Transverse colon (tissue), 4 donors: ENCODE measurements around the gene SLC27A1. TPM values are rescaled to one million over a fixed set of nuclear protein-coding genes. Genes with fewer than 3 reads are reported as not detected.

Experiments
- DNase-seq: peaks from one replicate; pipeline ENCODE4 v3.0.0-alpha.2; 2019
- H3K27ac ChIP-seq, 4 donors: fragments of 200-600 bp; sonication (generic); 2 replicates each; pipeline ENCODE4 v1.5.1; 2016 to 2018; ENCODE audit warnings: inconsistent platforms in 4 of 4
- H3K27me3 ChIP-seq: fragments of 200-600 bp; sonication (generic); 2 replicates; pipeline ENCODE4 v1.5.1; 2017; ENCODE audit warnings: inconsistent platforms
- H3K36me3 ChIP-seq, 4 donors: fragments of 200-600 bp; sonication (generic); 2 replicates each; pipeline ENCODE4 v1.5.1; 2017 to 2019; ENCODE audit warnings: inconsistent platforms in 4 of 4
- H3K4me1 ChIP-seq, 4 donors: fragments of 200-600 bp; sonication (generic); 2 replicates each; pipeline ENCODE4 v1.5.1; 2017 to 2020; ENCODE audit warnings: inconsistent platforms in 4 of 4
- H3K4me3 ChIP-seq, 4 donors: fragments of 200-600 bp; sonication (generic); 1 replicate in 1 of 4; 2 replicates in 3 of 4; pipeline versions ENCODE4 v1.5.1 to v1.6.1; 2017 to 2019; ENCODE audit warnings: inconsistent platforms in 4 of 4
- H3K9me3 ChIP-seq, 2 donors: fragments of 200-600 bp; sonication (generic); 2 replicates each; pipeline ENCODE4 v1.5.1; 2017 to 2019; ENCODE audit warnings: inconsistent platforms in 2 of 2
- CTCF ChIP-seq, 5 experiments: fragments of 200-600 bp in 3 of 5; fragments of 450-650 bp in 2 of 5; sonication (generic) in 3 of 5; IDR thresholded peaks; 1 replicate in 2 of 5; 2 replicates in 3 of 5; pipeline ENCODE4 v1.5.1; 2016 to 2017; ENCODE audit warnings: antibody characterized with exemption in 5 of 5, inconsistent platforms in 3 of 5, mild to moderate bottlenecking in 2 of 5, moderate library complexity in 1 of 5
- EP300 ChIP-seq: sonication (generic); formaldehyde crosslinking; IDR thresholded peaks from one replicate; pipeline ENCODE4 v1.6.1; 2017; ENCODE audit warnings: antibody characterized with exemption, low read depth
- POLR2A ChIP-seq: fragments of 450-650 bp; IDR thresholded peaks from one replicate; pipeline ENCODE4 v1.6.1; 2016; ENCODE audit warnings: antibody characterized with exemption, mild to moderate bottlenecking, moderate library complexity
- POLR2AphosphoS5 ChIP-seq, 3 donors: sonication (generic); formaldehyde crosslinking; IDR thresholded peaks; one replicate each; pipeline ENCODE4 v1.6.1; 2016; ENCODE audit warnings: antibody characterized with exemption in 3 of 3
- WGBS, 2 donors: methylation state at CpG; one replicate each; pipeline ENCODE4 v1.1.5; 2018; ENCODE audit warnings: low coverage in 1 of 2; 5-methylcytosine and 5-hydroxymethylcytosine counted together
- in situ Hi-C, 4 donors: fragments of 200-750 bp; cut with MboI; loops; one replicate each; pipeline versions ENCODE4 v1.15.0 to v1.15.1; 2017; ENCODE audit warnings: low sequenced_read_pairs in 3 of 4, low pct_ligation_motif_present in 1 of 4, low pct_unique_long_range_greater_than_20kb in 1 of 4
- intact Hi-C: fragments of 100-400 bp; cut with DNase I; formaldehyde crosslinking; loops from one replicate; pipeline ENCODE4 v1.15.1; 2023; ENCODE audit warnings: low total_unique reads
- total RNA-seq, 4 donors: library from RNA; depleted of rRNA; stranded (reverse); fragments of >200 nt; gene quantifications; one replicate each; pipeline ENCODE4 v1.1.0, GENCODE V29; 2016

SLC27A1 gene
- total RNA-seq, 4 donors from 2014 or later: 4.0 to 11.1 (median 7.0) TPM

- Histone ChIP-seq H3K27ac (no peak overlapping the region), H3K9me3 (no peaks in the 10 kb centered on the region), H3K4me1 (peaks cover 1 to 8% (median 7%) of the 10 kb centered on the region in 4 donors), H3K4me3 (no peak overlapping the region), H3K36me3 (no peaks in the 10 kb centered on the region), H3K27me3 (no peaks in the 10 kb centered on the region)
- in situ Hi-C loops: no loop called here
- WGBS, 2 donors: 80% methylated on average over 4 of the region's 4 CpGs; no CpG with 5 or more reads in 1 of the 2 donors
- no peak for DNase-seq
- no peak for TF ChIP-seq CTCF (IDR thresholded peaks at IDR 0.05)
- TF ChIP-seq POLR2A: no peak
- no peak for TF ChIP-seq POLR2AphosphoS5 (IDR thresholded peaks at IDR 0.05)
- TF ChIP-seq EP300: no peak
- intact Hi-C loops: no loop called here
Measured at GRCh38 chr19:17543986-17544385, 73.7 kb downstream of the SLC27A1 start.

GRCh38 chr19:17544418-17544817 is 74.1 kb downstream of the SLC27A1 start:
- WGBS, 2 donors: 72 to 94% methylated on average over 2 to 4 of the region's 4 CpGs
- no peak for DNase-seq

GRCh38 chr19:17548145-17548544 is 77.8 kb downstream of the SLC27A1 start:
- H3K27me3 ChIP-seq: no peaks in the 10 kb centered on the region
- no peaks in the 10 kb centered on the region for H3K36me3 ChIP-seq
- H3K4me1 ChIP-seq: no peaks in the 10 kb centered on the region
- TF ChIP-seq CTCF (IDR thresholded peaks at IDR 0.05) (no peak), POLR2A (no peak), POLR2AphosphoS5 (IDR thresholded peaks at IDR 0.05) (no peak)
- no peaks in the 10 kb centered on the region for H3K9me3 ChIP-seq
- intact Hi-C loops: no loop called here
- WGBS, 2 donors: 79 to 86% methylated on average over 5 to 6 of the region's 6 CpGs
- in situ Hi-C loops: no loop called here
- H3K27ac ChIP-seq: no peak overlapping the region
- no peak overlapping the region for H3K4me3 ChIP-seq
- no peak for DNase-seq

More at GRCh38 chr19:17544418-17544817, 74.1 kb downstream of the SLC27A1 start:
- H3K9me3 ChIP-seq: no peaks in the 10 kb centered on the region
- intact Hi-C loops (no loop called here), in situ Hi-C loops (no loop called here)
- H3K36me3 ChIP-seq: no peaks in the 10 kb centered on the region
- H3K27ac ChIP-seq: no peak overlapping the region
- H3K4me1 ChIP-seq: peaks cover 0 to 3% (median 2%) of the 10 kb centered on the region in 4 donors
- H3K4me3 ChIP-seq: no peak overlapping the region
- TF ChIP-seq POLR2AphosphoS5 (IDR thresholded peaks at IDR 0.05) (no peak), EP300 (no peak), CTCF (IDR thresholded peaks at IDR 0.05) (no peak), POLR2A (no peak)
- no peaks in the 10 kb centered on the region for H3K27me3 ChIP-seq

GRCh38 chr19:17549085-17549740 is 78.9 kb downstream of the SLC27A1 start:
- in situ Hi-C loops (no loop called here), intact Hi-C loops (no loop called here)
- no peaks in the 10 kb centered on the region for H3K27me3 ChIP-seq
- no peak for TF ChIP-seq CTCF (IDR thresholded peaks at IDR 0.05)
- no peak for TF ChIP-seq EP300
- no peak for TF ChIP-seq POLR2A
- TF ChIP-seq POLR2AphosphoS5 (IDR thresholded peaks at IDR 0.05): no peak
- H3K4me1 ChIP-seq: no peaks in the 10 kb centered on the region
- 60 to 77% methylated on average over 3 to 5 of the region's 5 CpGs for WGBS, 2 donors
- DNase-seq: no peak
- no peak overlapping the region for H3K27ac ChIP-seq
- no peaks in the 10 kb centered on the region for H3K36me3 ChIP-seq
- no peaks in the 10 kb centered on the region for H3K9me3 ChIP-seq
- no peak overlapping the region for H3K4me3 ChIP-seq
